LNCaP clone FGC (cell line): Measurements from ENCODE around the gene TNNT3.

Experiments
- DNase-seq: peaks from one replicate; pipeline ENCODE4 v3.0.0-alpha.2; 2011; ENCODE audit warnings: low read depth
- H3K4me3 ChIP-seq: 2 replicates; pipeline ENCODE4 v1.5.1; 2011; ENCODE audit warnings: mild to moderate bottlenecking, low read depth, low read length, control low read depth
- CTCF ChIP-seq: IDR thresholded peaks from 2 replicates; pipeline ENCODE4 v1.5.1; 2012; ENCODE audit warnings: mild to moderate bottlenecking; ENCODE audit not compliant: control insufficient read depth, insufficient read depth; ENCODE audit errors: extremely low read depth

Gene TNNT3

GRCh38 chr11:1948389-1948788 is 28.9 kb downstream of the TNNT3 start:
- no peak for TF ChIP-seq CTCF
- H3K4me3 ChIP-seq: 0 out of 2 replicates have a peak overlapping the region, but pooled peaks have one; percentile 21
- DNase-seq: no peak

- no peak for DNase-seq
- no peak overlapping the region for H3K4me3 ChIP-seq
- no peak for TF ChIP-seq CTCF
Measured at GRCh38 chr11:1949302-1949701, 29.8 kb downstream of the TNNT3 start.

GRCh38 chr11:1949922-1950321 is 30.4 kb downstream of the TNNT3 start:
- H3K4me3 ChIP-seq: no peak overlapping the region
- no peak for DNase-seq
- TF ChIP-seq CTCF: no peak

DNA sequence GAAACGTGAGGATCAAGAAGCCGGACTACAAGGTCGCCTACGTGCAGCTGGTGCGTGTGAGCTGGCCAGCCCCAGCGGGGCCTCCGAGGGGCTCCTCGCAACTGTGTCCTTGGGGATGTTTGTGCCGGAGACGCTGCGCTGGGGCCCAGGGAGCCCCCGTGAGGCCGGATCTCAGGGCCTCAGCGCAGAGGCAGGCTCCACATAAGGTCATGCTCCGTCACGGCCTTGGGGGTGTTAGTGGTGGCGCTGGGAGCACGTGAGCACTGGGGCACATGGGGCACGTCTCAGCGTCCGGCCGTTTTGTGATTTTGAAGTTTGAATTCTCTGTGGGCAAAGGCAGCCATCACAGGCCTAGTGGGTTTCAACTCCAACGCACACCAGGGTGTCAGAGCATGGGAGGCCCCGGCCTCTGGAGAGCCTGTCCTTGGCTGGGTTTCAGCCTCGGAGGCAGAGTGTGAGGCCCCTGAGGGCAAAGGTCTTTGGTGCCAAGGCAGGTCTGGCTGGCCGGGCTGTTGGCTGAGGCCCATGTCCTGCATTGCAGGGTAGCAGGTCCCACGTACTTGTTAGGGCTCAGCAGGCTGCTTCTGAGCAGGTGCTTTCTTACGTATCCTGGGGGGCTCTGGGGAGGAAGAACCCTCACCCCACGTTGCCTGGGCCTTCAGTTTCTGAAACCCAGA is 33.4 kb downstream of the TNNT3 start:
- no peak for DNase-seq
- TF ChIP-seq CTCF: no peak
- no peak overlapping the region for H3K4me3 ChIP-seq

DNA sequence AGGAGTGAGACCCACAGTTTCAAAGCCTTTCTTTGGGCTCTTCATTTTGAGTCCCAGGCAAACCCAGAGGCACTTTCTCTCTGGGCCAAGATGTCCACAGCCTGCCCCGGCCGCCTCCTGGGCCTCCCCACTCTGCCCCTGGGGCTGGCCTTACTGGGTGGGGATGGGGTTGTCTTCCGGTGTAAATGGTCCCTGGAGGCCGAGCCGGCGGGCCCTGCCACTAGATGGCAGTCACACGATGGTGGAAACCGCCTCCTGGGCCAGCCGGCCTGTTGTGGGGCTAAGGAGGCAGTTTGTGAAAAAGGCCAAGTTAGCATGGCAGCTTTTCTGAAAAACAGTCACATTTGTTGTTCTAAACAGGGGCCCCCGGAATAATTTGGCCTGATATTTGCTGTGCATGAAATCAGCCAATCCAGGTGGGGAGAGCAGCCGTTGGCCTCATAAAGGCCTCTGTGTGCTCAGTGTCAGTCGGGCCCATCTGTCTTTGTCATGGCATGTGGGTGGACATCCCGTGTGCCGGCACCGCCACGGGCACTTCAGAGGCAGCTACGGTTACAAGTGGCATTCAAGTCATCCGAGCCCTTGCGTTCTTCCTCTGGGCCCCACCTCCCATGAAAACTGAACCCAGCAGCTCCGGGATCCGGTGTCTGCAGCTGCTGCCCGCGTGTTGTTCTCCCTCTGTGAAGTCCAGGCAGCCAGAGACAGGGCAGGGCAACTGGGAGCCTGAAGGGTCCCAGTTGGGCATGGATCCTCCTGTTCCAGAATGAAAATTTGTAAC is 34.2 kb downstream of the TNNT3 start:
- no peak overlapping the region for H3K4me3 ChIP-seq
- DNase-seq: no peak
- 0 out of 2 replicates have a peak, but pooled peaks have one; percentile 19 for TF ChIP-seq CTCF

GRCh38 chr11:1958367-1958766 is 38.9 kb downstream of the TNNT3 start:
- no peak for TF ChIP-seq CTCF
- DNase-seq: no peak
- H3K4me3 ChIP-seq: no peak overlapping the region
